Neutrophil (primary cell): Measurements from ENCODE around the gene LRIF1.

Experiments
- H3K27ac ChIP-seq: fragments of 200-600 bp; sonication (generic); 2 replicates; pipeline ENCODE4 v1.5.1; 2016; ENCODE audit warnings: mild to moderate bottlenecking, moderate library complexity
- H3K27me3 ChIP-seq: fragments of 200-600 bp; sonication (generic); 2 replicates; pipeline ENCODE4 v1.6.0; 2016; ENCODE audit warnings: mild to moderate bottlenecking
- H3K36me3 ChIP-seq: fragments of 200-600 bp; sonication (generic); 2 replicates; pipeline ENCODE4 v1.5.1; 2017
- H3K4me1 ChIP-seq, 2 experiments: fragments of 200-600 bp in 1 of 2; sonication (generic) in 1 of 2; 1 replicate in 1 of 2; 2 replicates in 1 of 2; pipeline versions ENCODE4 v1.5.1 to v1.6.1; 2013 to 2016; ENCODE audit warnings: low read depth in 1 of 2, low read length in 1 of 2, mild to moderate bottlenecking in 1 of 2, moderate library complexity in 1 of 2; ENCODE audit not compliant: control insufficient read depth in 1 of 2, insufficient read depth in 1 of 2
- H3K4me3 ChIP-seq, 2 experiments: fragments of 200-600 bp in 1 of 2; sonication (generic) in 1 of 2; 1 replicate in 1 of 2; 2 replicates in 1 of 2; pipeline ENCODE4 v1.5.1; 2013 to 2016; ENCODE audit warnings: low read depth in 1 of 2, low read length in 1 of 2, mild to moderate bottlenecking in 1 of 2, moderate library complexity in 1 of 2
- H3K9me3 ChIP-seq: fragments of 200-600 bp; sonication (generic); 2 replicates; pipeline ENCODE4 v1.5.1; 2016
- TF ChIP-seq, protein P1 (sequence below): fragments of 200-600 bp; sonication (generic); IDR thresholded peaks from 2 replicates; pipeline ENCODE4 v1.5.1; 2016; ENCODE audit warnings: antibody characterized with exemption

LRIF1 gene

DNA sequence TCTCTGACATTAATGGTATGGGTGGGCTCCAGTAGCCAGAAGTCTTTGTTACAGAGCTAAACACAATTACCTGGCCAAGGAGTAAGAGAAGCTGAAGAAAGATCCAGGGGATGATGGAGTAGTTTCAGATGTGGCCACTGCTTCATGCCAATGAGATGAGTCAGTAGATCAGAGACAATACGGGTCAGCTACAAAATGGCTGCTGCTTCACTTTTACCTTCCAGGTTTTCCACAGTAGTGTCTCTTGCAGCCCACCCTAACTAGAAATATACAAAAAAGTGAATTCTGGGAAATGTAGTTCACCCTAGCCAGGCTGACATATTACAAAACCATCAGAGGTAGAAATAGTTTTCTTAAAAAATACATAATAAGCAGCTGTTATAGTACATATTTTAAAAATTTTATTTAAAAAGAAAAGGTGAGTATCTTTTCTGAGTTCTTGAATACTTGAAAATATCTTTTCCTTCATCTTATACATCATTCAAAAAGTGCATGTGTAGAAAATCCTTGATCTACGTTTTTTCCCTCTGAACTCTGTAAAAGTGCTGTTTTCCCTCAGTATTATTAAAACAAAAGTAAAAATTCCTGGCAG lies 36.1 kb downstream of the LRIF1 start:
- H3K27me3 ChIP-seq, result no peaks in the 10 kb centered on the region

DNA sequence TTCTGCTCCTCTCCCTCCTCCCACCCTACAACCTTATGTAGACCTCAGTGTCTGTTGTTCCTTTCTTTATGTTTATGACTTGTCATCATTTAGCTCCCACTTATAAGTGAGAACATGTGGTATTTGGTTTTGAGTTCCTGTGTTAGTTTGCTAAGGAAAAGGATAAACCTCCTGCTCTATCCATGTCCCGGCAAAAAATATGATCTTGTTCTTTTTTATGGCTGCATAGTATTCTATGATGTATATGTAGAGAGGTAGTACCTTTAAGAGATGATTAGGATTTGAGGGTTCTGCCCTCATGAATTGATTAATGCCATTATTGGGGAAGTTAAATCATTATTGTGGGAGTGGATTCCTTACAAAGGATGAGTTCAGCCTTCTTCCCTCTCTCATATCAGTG lies 41.8 kb downstream of the LRIF1 start:
- no peak overlapping the region for H3K4me3 ChIP-seq
- no peak overlapping the region for H3K27ac ChIP-seq
- H3K4me1 ChIP-seq, result peaks cover 2 to 3% of the 10 kb centered on the region in 2 experiments
- no peaks in the 10 kb centered on the region for H3K27me3 ChIP-seq
- no peaks in the 10 kb centered on the region for H3K9me3 ChIP-seq
- H3K36me3 ChIP-seq, result no peaks in the 10 kb centered on the region
- TF ChIP-seq, protein P1, sequence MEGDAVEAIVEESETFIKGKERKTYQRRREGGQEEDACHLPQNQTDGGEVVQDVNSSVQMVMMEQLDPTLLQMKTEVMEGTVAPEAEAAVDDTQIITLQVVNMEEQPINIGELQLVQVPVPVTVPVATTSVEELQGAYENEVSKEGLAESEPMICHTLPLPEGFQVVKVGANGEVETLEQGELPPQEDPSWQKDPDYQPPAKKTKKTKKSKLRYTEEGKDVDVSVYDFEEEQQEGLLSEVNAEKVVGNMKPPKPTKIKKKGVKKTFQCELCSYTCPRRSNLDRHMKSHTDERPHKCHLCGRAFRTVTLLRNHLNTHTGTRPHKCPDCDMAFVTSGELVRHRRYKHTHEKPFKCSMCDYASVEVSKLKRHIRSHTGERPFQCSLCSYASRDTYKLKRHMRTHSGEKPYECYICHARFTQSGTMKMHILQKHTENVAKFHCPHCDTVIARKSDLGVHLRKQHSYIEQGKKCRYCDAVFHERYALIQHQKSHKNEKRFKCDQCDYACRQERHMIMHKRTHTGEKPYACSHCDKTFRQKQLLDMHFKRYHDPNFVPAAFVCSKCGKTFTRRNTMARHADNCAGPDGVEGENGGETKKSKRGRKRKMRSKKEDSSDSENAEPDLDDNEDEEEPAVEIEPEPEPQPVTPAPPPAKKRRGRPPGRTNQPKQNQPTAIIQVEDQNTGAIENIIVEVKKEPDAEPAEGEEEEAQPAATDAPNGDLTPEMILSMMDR, result no peak

More for the DNA sequence above, 36.1 kb downstream of the LRIF1 start:
- Histone ChIP-seq H3K36me3 (no peaks in the 10 kb centered on the region), H3K9me3 (no peaks in the 10 kb centered on the region), H3K4me3 (no peak overlapping the region), H3K27ac (no peak overlapping the region), H3K4me1 (no peaks in the 10 kb centered on the region)
- TF ChIP-seq, protein P1, result no peak

DNA sequence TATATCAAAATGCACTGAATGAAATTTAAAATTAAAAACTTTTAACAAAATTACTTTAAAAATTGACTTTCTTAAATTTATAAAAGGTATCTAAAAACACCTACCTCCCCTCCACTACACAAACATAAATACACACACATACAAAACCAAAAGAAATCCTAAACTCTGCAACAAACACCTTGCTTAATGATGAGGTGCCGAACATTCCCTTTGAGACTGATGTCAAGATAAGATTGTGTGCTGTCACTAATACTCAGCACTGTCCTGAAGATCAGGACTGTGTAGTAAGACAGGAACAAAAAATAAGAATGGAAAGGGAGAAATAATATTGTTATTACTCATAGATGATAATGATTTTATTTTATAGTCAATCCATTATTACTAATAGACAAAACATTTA lies 45.7 kb downstream of the LRIF1 start:
- Histone ChIP-seq H3K27ac (no peak overlapping the region), H3K27me3 (no peaks in the 10 kb centered on the region), H3K4me3 (no peak overlapping the region), H3K9me3 (no peaks in the 10 kb centered on the region), H3K4me1 (peaks cover 4 to 8% of the 10 kb centered on the region in 2 experiments), H3K36me3 (no peaks in the 10 kb centered on the region)
- TF ChIP-seq, protein P1, result no peak

DNA sequence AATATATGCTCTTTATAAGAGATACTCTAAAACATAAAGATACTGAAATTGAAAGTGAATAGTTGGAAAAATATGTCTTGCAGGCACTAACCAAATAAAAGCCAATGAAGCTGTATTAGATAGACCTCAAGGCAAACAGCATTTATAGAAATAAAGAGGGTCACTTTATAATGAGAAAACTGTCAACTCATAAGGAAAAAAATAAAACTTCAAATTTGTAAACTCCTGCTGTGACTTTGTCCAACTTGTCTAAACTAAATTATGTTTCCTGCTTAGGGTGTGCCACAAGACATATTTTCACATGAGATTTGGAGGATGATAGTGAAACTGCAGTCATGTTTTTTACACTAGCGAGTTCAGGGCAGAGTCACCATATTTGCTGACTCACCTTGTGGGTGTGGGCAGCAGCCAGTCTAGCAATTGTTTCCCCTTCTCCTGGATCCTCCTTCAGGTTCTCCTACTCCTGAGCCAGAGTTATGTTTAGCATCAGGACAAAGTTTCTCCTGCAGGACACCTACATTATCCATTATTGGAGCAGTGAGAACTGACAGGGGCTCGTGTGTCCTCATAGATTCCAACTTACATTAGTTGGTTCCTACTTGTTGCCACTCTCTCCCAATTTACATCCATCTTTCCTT lies 46.9 kb downstream of the LRIF1 start:
- H3K4me3 ChIP-seq, result peak overlapping the region in 1 of 2 experiments; percentile 4
- no peaks in the 10 kb centered on the region for H3K36me3 ChIP-seq
- H3K4me1 ChIP-seq, result peaks cover 4 to 8% of the 10 kb centered on the region in 2 experiments
- H3K27ac ChIP-seq, result no peak overlapping the region
- TF ChIP-seq, protein P1, result no peak
- no peaks in the 10 kb centered on the region for H3K9me3 ChIP-seq
- H3K27me3 ChIP-seq, result no peaks in the 10 kb centered on the region

DNA sequence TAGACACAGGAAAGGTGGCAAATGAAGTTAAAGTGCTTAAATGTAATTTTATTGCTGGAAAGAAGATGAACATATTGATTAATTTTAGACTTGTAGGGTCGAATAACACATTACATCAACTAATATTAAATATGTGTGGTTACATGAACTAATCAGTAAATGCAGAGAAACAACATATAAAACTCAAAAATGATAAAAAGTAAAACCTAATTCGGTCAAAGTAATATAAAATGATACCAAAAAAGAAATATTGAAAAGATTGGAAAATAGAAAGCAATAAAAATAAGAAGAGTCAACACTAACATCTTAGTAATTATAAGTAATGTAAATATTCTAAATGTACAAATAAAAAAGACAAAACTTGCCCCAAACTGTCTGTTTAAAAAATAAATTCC lies 47.5 kb downstream of the LRIF1 start:
- Histone ChIP-seq H3K27ac (no peak overlapping the region), H3K36me3 (no peaks in the 10 kb centered on the region), H3K27me3 (no peaks in the 10 kb centered on the region), H3K4me3 (no peak overlapping the region), H3K4me1 (peaks cover 4 to 8% of the 10 kb centered on the region in 2 experiments), H3K9me3 (no peaks in the 10 kb centered on the region)
- TF ChIP-seq, protein P1, result no peak
